HG03378 (cell line): ENCODE measurements around the gene ACOT13.
"Not testable (repeated sequence)": the region's sequence is repeated elsewhere in the genome, so short reads cannot be mapped to it uniquely, and the experiment has no call there.

Experiments used
- ATAC-seq: cut with Tn5 transposase; IDR thresholded peaks from one replicate; pipeline ENCODE4 v1.9.1; 2021; ENCODE audit warnings: mild to moderate bottlenecking, moderate library complexity; ENCODE audit not compliant: unreplicated experiment

ACOT13 gene

DNA sequence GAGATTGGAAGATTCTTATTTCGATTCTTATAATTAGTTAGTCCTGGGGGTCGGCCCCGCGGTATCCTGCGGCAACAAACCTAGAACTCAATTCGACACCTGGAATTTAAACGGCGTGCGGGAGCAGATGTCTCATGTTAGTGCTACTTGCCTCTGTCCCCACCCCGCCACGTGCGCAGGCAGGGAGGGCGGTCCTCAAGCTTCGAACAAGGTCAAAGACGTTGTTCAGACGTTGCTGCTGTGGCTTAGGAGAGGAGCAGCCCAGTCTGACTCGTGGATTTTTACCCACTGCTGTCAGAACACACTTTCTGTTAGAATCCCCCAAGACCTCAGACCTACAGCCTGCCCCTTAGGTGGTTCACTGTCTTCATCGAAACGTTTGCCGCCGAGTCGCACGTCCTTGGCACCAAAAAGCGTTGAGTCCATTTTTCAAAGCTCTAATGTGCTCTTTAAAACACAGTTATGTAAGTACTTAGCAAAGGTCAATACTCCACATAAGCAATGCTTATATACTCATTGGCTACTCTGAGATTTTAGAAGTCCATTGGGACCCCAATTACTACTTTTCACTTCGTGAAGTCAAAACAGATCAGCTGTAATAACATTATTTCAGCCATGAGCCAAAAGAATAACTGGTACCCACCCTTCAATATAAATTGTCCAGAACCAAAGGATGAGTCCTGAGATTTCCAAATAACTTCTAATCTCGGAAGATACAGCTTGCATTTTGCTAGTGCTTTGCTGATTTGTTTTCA, 54.8 kb downstream of the ACOT13 start:
- ATAC-seq, result peak; percentile 47

DNA sequence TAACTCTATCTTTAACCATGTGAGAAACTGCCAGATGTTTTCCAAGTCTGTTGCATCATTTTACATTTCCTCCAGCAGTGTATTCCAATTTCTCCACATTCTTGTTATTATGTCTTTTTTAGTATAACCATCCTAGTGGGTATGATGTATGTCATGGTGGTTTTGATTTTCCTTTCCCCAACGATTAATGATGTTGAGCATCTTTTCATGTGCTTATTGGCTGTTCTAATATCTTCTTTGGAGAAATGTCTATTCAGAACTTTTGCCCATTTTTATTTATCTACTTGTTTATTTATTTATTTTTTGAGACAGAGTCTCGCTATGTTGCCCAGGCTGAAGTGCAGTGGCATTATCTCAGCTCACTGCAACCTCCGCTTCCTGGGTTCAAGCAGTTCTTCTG, 56.4 kb downstream of the ACOT13 start:
- no peak for ATAC-seq

DNA sequence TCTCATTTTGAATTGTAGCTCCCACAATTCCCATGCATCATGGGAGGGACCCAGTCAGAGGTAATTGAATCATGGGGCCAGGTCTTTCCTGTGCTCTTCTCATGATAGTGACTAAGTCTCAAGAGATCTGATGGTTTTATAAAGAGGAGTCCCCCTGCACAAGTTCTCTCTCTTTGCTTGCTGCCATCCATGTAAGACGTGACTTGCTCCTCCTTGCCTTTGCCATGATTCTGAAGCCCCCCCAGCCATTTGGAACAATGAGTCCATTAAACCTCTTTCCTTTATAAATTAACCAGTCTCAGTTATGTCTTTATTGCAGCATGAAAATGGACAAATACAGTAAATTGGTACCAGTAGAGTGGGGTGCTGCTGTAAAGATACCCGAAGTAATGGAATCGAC, 63.8 kb downstream of the ACOT13 start:
- ATAC-seq, result not testable (repeated sequence)

DNA sequence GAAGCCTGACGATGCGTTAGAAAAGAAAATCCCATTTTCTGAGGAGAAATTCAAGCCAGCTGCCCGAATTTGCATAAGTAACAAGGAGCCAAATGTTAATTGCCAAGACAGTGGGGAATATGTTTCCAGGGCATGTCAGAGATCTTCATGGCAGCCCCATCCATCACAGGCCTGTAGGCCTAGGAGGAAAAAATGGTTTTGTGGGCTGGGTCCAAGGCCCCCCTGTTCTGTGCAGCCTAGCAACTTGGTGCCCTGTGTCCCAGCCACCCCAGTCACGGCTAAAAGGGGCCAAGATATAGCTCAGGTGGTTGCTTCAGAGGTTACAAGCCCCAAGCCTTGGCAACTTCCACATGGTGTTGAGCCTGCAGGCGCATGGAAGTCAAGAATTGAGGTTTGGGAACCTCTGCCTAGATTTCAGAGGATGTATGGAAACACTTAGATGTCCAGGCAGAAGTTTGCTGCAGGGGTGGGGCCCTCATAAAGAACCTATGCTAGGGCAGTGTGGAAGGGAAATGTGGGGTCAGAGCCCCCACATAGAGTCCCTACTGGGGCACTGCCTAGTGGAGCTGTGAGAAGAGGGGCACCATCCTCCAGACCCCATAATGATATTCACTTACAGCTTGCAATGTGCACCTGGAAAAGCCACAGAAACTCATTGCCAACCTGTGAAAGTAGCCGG, 64.7 kb downstream of the ACOT13 start:
- not testable (repeated sequence) for ATAC-seq

DNA sequence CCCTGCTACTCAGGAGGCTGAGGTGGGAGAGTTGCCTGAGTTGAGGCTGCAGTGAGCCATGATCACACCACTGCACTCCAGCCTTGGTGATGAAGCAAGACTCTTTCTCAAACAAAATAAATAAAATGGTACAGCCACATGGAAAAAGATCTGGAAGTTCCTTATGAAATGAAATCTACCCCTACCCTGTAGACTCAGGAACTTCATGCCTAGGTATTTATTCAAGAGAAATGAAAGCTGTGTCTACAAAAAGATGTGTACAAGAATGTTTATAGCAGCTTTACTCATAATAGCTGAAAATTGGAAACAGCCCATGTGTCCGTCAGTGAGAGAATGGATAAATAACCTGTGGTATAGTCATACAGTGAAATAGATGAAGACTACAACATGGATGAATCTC, 67.3 kb downstream of the ACOT13 start:
- ATAC-seq, result no peak

DNA sequence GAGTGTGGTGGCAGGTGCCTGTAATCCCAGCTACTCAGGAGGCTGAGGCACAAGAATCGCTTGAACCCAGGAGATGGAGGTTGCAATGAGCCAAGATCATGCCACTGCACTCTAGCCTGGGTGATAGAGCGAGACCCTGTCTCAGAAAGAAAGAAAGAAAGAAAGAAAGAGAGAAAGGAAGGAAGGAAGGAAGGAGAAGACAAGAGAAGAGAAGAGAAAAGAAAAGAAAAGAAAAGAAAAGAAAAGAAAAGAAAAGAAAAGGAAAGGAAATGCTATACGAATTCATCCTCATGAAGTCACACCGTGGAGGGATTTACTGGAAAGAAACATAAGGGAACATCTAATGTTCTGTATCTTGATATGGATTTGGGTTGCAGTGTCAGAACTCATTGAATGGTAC, 67.8 kb downstream of the ACOT13 start:
- not testable (repeated sequence) for ATAC-seq

DNA sequence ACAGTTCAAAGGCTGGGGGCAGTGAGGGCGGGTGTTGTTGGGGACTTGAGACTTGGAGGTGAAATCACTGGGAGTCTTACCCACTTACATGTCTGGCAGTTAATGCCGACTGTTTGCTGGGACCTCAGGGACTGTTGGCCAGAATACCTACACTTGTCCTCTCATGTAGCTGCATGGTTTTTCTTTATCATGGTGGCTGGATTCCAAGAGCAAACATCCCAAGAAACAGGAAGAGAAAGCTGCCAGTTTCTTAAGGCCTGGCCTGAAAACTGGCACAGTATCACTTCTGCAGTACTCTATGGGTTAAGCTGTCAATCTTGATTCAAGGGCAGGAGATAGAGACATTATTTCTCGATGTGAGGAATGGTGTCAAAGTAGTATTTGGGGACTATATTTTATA, 71.9 kb downstream of the ACOT13 start:
- no peak for ATAC-seq

DNA sequence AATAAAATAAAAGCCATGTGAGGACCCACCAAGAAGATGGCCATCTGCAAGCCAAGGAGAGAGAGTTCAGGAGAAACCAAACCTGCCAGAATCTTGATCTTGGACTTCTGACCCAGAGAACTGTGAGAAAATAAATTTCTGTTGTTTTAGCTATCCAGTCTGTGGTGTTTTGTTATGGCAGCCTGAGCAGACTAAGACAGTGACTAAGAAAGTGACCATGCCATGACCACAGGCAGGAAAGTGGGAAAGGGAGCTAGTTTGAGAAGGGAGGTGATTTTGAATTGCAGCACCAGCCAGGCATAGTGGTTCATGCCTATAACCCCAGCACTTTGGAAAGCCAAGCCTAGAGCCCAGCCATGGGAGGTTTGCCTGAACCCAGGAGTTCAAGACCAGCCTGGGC, 74.0 kb downstream of the ACOT13 start:
- ATAC-seq, result no peak

DNA sequence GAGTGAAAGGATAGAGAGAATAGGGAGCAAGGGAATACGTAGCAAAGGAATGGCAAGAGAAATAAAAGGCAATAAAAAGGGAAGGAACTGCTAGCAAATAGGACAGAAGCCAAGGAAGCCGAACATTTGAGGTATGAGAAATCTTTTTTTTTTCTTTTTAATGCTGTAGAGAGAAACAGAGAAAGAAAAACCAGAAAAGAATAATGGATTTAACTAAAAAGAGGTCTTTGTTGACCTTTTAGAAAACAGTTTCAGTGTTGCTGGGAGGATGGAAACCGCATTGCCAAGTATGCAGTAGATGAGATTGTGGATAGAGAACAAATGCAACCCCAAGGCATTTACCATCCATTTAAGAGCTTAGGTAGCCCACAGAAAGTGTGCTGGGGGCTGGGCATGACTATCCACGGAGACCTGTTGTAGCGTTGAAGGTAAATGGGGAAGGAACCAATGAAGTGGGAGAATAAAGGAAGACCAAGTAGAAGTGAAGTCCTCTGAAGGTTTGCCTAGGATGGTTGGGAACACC, 75.4 kb downstream of the ACOT13 start:
- no peak for ATAC-seq

DNA sequence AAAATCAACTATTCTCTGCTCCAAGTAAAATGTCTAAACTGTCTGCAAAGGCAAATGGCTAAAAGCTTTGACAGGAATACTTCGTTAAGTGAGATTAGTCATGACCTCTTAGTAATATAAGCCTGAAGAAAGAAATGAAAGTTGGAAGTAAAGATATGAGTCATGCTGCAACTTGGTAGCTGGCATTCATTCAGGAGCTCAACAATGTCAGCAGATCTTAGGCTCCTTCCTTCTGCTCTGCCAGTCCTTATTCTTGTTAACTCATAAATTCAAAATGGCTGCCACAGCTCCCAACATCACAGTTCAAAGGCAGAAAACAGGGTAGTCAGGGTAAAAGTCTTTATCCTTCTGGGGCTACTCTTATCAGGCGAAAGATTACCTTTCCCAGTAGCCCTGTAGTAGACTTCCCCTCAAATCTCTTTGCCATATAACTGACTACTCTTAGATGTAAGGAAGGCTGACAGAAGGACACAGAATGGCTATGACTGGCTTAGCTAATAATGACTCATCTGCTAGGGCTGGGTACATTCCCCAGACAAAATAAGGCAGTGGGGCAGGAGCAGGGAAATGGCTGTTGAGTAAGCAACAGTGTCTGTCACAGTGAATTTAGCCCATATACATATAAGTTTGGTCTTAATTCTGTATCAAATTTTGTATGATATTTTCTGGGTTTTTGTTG, 76.5 kb downstream of the ACOT13 start:
- ATAC-seq, result peak; percentile 87

DNA sequence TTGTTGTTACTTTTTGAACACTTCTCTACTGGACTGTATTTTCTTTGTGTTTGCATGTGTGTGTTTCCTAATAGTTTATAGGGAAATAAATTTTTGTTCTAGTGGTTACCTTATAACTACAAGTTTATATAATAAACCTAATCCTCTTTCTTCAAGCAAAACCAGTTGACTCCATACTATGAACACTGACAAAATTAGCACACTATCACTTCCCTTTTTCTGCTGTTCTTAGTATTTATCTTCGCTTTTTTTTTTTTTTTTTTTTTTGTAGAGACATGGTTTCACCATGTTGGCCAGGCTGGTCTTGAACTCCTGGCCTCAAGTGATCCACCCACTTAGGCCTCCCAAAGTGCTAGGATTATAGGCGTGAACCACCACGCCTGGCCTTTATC, 77.1 kb downstream of the ACOT13 start:
- peak; percentile 41 for ATAC-seq

DNA sequence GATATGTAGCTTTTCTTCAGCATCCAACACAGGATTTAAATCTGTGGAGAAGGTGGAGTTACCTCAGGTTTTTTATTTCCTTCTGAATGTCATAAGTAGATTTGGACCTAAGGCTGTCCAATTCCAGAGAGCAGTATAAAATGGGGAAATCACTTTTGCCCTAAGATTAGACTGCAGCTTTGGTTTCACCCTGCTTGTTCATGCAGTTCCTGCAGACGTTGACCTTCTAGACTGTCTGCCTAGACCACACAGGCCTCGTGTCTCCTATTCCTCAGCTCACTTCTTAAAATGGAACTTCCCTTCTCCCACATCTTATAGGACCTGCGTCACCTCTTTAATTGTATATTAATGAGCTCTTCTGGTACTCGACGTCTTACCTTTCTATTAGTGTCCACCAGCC, 78.0 kb downstream of the ACOT13 start:
- ATAC-seq, result no peak

DNA sequence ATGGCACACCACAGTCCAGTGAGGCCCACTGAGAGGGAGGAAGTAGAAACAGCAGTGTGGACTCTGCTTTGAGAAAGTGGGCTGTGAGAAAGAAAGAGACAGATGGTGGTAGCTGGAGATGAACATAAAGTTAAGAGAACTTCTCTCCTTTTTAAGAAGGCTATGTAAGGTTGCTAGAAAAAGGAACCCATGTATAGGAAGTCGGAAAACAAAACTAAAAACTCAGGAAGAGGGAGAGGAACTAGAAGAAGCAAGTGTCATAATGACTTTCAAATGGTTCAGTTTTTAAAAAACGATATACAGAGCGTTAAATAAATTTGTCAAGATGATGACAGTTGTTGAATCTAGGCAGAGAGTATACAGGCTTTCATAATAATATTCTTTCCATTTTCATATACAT, 82.4 kb downstream of the ACOT13 start:
- no peak for ATAC-seq

DNA sequence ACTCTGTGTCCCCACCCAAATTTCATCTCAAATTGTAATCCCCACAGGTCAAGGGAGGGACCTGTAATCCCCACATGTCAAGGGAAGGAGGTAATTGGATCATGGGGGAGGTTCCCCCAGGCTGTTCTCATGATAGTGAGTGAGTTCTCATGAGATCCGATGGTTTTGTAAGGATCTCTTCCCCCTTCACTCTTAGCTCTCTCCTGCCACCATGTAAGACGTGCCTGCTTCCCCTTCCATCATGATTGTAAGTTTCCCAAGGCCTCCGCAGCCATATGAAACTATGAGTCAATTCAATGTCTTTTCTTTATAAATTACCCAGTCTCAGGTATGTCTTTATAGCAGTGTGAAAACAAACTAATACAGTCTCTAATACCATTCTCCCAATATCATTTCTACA, 84.0 kb downstream of the ACOT13 start:
- not testable (repeated sequence) for ATAC-seq

DNA sequence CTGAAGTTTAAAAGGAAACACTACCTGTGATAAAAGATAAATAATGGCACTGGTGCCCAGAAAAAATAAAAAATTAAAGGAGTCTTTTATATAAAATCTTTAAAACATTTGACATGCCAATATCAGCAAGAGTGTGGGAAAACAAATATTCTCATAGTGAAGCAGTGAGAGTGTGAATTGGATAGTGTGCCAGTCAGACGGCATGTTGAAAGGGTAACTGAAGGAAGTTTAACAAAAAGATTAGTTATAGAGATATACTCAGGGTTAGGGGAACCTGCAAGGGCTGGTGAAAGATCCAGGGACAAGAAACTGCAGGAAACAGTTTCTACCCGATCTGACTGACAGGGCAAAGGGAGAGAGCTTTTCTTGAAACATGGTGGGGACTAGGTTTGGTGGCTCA, 85.6 kb downstream of the ACOT13 start:
- no peak for ATAC-seq

DNA sequence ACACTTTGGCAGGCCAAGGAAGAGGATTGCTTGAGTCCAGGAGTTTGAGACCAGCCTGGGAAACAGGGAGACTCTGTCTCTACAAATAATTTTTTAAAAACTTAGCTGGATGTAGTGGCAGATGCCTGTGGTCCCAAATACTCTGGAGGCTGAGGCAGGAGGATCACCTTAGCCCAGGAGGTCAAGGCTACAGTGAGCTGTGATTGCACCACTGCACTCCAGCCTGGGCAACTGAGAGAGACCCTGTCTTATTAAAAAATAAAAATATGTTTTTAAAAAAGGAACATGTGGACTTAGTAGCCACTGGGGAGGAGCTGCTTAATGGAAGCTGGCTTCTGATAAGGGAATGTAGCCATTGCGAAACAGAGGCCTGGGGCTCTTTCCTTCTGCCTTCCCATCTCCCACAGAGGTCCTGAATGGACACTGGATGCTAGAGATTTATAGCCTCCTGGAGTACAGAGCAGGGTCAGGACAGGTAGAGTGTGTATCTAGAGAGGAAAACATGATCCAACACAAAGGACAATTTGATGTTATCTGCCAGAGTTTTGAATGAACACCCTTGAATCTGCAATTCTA, 86.1 kb downstream of the ACOT13 start:
- no peak for ATAC-seq

DNA sequence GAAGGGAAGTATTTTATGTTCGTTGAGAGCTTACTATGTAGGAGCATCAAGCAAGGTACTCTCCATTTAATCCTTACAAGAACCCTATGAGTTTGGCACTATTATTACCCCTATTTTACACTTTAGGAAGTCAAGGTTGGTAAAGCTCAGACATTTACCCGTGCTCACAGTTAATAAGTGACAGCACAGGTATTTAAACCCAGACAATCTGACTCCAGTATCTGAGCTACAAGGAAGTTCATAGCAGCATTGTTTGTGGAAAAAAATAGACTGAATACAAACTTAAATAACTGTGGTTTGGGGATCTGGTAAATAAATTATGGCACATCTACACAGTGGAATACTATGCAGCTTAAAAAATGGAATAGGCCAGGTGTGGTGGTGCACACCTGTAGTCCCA, 86.7 kb downstream of the ACOT13 start:
- ATAC-seq, result no peak

DNA sequence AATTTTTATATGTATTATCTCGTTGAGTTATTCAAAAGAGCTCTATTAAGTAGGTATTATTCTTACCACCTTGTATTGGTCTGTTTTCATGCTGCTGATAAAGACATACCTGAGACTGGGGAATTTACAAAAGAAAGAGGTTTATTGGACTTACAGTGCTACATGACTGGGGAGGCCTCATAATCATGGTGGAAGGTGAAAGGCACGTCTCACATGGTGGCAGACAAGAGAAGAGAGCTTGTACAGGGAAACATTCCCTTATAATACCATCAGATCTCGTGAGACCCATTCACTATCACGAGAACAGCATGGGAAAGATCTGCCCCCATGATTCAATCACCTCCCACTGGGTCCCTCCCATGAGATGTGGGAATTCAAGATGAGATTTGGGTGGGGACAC, 87.5 kb downstream of the ACOT13 start:
- ATAC-seq, result not testable (repeated sequence)
